Measurements from ENCODE around the gene BAHD1.

GRCh38 chr15:40392986-40393948, 47.5 kb upstream of the BAHD1 start:
- TF ChIP-seq CTCF (IDR thresholded peaks at IDR 0.05), result no peak
- TF ChIP-seq POLR2AphosphoS5 (IDR thresholded peaks at IDR 0.05), result no peak
- TF ChIP-seq POLR2A (IDR thresholded peaks at IDR 0.05), result no peak
